GM19240 (cell line): ENCODE results near the gene POLR3C.
A peak's percentile ranks its signal among the peaks of the same experiment; 100 is the strongest.
"Not testable (repeated sequence)": the region's sequence is repeated elsewhere in the genome, so short reads cannot be mapped to it uniquely, and the experiment has no call there.

Experiments
- DNase-seq: peaks from one replicate; pipeline ENCODE4 v3.0.0; 2011; ENCODE audit warnings: low spot score; ENCODE audit not compliant: insufficient read length

Gene POLR3C

DNA sequence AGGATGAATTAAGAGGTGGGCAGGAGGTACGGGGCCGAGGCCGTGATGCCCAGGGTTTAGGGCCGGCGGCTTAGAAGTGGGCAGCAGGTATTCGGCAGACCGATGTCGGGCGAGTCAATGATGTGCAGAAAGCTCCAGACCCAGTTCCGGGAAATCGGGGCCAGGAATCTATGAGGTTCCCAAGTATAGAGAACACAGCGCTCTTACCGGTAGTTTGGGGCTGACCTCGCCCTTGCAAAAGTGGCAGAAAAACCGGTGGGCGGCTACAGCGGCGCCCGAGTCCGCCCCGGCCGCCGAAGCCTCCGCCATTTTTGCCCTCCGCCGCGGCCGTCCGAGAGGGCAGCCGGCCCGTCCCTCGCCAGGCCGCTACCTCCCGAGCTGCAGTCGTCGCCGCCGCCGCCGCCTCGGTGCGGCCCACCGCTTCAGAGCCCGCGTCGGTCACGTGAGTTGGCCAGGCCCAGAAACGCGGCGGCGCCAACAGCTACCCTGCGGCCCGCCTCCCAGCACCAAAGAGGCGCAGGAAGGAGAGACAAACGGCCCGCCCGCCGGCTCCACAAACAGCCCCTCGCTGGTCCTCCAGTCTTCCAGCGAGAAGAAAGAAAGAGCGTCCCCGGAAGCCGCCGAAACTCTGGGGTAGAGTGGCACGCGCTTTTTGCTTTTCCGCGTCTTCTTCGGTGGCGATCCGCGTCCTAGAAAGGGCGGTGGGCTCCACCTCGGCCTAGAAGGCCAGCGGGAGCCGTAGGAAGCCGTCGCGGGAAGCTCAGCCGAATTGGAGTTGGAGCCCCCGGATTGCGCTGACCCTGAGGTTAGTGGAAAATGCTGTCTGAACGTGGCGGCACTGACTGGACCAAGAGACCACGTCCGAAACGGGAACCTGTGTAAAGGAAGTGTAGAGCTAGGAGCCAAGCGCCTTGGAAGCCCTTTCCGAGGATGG lies at the start of gene POLR3C, which contains the start of gene RNF115:
TSS of gene POLR3C (plus strand) at position 636 of the 934 bp plus-strand sequence. CDS start 1,577 bp downstream, outside the sequence.
TSS of gene RNF115 (minus strand) at position 531 of the 934 bp plus-strand sequence. CDS start at position 309, 222 bp downstream.
- DNase-seq: peak; percentile 70

- no peak for DNase-seq
These were observed 46.4 kb upstream of the POLR3C start for GRCh38 chr1:145777357-145778145.

DNA sequence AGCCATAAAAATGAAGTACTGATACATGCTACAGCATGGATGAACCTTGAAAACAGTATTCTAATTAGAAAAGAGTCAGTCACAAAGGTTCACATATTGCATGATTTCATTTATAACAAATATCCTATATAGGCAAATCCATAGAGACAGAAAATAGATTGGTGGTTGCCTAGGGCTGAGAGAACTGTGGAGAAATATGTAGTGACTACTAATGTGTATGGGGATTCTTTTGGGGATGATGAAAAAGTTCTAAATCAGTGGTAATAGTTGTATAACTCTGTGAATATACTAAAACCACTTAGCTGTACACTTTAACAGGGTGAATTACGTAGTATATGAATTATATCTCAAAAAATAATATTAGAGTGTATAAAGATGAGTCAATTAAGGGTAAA lies 45.9 kb upstream of the POLR3C start:
- DNase-seq: no peak

DNA sequence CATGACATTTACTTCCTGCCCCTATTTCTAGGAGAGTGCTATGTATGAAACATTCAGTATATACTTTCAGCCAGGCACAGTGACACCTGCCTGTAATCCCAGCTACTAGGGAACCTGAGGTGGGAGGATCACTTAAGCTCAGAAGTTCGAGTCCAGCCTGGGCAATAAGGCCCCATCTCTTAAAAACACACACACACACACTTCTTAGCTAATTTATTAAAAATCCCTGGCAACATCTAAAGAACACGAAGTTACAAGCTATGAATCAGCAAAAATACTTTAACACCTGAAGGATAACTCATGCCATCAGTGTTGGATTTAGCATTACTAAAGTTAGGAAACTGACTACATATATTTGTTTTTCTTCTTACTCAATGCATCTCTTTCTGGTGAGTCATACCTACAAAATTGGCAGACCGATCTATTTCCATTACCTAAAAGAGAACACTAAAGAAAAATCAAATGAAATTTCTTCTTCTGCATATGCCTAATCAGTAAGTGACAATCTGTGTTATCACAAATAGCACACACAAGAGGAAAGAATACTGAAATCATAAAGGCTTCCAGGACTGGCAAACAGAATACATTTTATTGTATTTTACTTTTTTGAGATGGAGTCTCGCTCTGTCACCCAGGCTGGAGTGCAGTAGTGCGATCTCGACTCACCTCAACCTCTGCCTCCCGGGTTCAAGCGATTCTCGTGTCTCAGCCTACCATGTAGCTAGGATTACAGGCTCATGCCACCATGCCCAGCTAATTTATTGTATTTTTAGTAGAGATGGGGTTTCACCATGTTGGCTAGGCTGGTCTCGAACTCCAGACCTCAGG lies 41.5 kb upstream of the POLR3C start:
- DNase-seq: no peak

DNA sequence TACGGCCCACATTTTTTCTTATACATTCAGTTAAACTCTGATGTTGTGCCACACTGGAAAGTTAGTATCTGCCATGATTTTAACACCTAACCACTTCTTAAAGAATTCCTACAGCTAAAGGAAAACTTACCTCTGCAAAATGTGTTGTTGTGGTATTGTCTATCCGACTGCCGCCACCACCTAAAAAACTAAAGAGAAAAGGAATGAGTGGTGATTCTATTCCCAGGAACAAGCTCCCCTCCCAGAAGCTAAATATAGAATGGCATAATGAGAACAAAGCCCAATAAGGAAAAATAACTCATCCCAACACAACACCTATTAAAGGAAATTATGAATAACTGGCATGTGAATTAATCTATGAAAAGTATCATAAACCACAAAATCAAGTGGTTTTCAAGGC lies 39.6 kb upstream of the POLR3C start:
- DNase-seq: no peak

GRCh38 chr1:145785547-145785946 lies 38.5 kb upstream of the POLR3C start:
- DNase-seq: no peak

DNA sequence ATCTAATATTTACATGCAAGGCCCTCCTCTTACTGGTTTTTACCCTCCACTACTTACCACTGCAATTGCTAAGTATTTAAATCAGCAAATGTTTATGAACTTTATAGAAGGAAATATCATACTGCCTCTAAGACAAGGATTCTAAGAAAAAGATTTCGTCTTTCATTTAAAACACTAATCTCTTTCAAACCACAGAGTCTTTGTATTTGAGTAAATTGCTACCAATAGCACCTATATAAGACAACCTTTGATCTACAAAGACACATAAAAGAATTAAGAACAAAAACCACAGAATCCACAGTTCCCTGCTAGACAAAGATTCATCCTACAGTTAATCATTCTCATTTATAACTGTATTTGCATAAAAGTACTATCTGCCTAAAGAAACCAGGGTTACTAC lies 37.7 kb upstream of the POLR3C start:
- DNase-seq: no peak

- no peak for DNase-seq
These were observed 35.4 kb upstream of the POLR3C start for GRCh38 chr1:145788580-145788979.

GRCh38 chr1:145791860-145792259 lies 32.1 kb upstream of the POLR3C start:
- DNase-seq: not testable (repeated sequence)

- no peak for DNase-seq
These were observed 31.5 kb upstream of the POLR3C start for GRCh38 chr1:145792484-145792883.

GRCh38 chr1:145795257-145795881 lies 28.6 kb upstream of the POLR3C start:
- no peak for DNase-seq

GRCh38 chr1:145796753-145797152 lies 27.2 kb upstream of the POLR3C start:
- DNase-seq: no peak

- no peak for DNase-seq
These were observed 24.2 kb upstream of the POLR3C start for GRCh38 chr1:145799806-145800205.

DNA sequence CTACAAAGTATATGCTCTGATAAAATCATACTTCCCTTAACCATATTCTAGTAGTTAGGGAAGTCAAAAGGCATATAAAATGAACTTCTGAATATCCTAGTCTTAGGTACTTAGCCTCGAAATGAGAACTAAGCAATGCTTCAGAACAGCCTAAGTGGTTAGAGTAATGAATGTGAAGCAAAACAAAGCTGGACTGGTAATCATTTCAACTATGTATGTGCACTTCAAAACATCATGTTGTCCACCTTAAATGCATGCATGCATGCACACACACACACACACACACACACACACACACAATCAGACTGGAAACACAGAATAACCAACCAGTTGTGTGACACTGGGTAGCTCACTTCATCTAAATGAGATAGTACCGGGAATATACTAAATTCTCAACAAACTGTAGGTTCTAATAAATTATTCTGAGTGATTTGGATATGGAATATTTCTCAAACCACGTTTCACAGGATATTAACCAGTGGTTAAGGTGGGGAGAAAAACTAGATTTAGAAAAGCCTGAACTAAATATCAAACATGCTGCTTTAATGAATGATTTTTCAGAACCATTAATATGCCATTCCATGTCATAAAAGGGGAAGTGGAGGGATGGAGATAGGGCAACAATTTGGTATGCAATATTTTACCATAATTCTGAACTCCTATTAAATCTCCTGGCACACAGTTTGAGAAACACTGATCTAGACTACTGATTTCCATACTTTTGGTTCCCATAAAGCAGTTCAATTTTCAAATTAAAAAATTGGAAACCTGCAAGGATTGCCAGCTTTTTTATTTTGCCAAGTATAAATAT lies 19.6 kb upstream of the POLR3C start:
- no peak for DNase-seq

DNA sequence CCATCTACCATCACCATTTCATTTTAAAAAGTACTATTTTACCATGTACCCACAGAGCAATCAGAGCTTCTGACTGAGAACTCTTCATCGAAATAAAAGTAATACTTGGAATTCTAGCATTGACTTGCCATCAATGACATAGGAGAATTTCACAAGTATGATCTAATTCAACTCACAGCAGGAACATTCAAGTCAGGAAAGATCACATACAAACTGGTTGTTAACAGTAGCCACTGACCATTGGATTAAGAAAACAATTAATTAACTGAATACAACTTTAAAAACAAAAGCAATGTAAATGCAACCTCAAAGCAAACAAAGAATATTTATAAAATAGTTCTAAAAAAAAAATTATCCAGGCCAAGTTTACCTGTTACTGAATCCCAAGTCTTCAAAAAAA lies 18.9 kb upstream of the POLR3C start:
- no peak for DNase-seq

DNA sequence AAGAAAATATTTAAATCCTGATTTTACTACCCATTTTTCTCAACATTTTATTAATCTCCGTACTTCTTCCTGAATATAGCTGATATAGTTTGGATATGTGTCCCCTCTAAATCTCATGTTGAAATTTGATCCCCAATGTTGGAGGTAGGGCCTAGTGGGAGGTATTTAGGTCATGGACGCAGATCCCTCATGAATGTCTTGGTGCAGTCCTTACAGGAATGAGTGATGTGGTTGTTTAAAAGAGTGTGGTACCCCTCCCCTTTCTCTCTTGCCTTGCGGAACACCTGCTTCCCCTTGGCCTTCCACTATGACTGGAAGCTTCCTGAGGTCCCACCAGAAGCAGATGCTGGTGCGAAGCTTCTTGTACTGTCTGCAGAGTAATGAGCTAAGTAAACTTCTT lies 17.6 kb upstream of the POLR3C start:
- DNase-seq: no peak

DNA sequence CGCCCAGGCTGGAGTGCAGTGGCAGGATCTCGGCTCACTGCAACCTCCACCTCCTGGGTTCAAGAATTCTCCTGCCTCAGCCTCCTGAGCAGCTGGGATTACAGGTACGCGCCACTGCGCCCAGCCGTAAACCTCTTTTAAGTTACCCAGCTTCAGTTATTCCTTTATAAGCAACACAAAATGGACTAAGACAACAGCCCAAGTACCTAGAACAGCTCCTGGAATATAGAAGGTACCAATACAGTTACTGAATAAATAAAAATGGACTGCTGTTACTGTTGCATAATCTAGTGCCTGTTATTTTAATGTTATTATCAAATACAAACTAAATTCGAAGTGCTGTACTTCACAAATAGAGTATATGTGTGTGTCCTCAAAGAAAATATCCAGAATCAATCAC lies 17.2 kb upstream of the POLR3C start:
- no peak for DNase-seq

DNA sequence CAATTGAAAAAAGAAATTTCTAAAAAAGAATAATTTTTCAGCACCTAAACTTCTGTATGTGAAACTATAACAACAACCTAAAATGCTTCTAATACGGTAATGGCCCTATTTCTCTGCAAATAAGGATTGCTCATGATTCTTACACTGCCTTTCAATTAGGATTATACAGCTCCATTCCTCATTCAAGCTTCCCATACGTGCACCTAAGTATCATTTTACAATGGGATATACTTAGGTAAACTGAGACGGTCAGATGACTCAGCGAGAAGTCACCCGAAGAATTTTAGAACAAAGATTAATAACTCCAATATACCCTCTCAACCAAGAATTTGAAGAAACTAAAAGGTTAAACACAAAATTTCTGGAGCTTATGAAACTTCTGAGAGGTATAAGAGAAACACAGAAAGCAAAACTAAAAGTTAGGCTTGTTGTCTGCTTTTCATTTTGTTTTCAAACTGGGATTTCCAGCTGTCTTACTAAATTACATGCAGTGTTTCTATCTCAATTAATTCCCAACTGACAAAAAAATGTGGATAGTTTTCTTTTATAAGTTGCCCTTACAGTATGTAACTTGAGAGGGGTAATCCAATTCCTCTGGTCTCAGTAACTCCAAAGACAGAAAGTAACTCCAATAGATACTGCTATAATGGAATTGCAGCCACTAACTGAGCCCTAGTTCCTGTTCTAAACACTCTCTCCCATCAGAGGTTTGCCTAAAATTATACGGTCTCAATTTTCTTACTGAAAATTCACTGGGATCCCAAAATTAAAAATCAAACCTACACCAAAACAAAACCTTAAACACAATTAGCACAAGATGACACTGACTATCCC lies 10.8 kb upstream of the POLR3C start:
- DNase-seq: not testable (repeated sequence)

DNA sequence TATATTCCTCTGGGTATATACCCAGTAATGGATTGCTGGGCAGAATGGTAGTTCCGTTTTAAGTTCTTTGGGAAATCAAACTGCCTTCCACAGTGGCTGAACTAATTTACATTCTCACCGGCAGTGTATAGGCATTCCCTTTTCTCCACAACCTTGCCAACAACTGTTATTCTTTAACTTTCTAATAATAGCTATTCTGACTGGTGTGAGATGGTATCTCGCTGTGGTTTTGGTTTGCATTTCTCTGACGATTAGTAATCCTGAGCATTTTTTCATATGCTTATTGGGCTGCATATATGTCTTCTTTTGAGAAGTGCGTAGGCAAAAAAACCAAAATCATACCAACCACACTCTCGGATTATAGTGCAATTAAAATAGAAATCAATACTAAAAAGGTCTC lies 5.9 kb upstream of the POLR3C start:
- DNase-seq: not testable (repeated sequence)
